BJ (cell line): ENCODE results near the gene STT3B. TPM values are rescaled to one million over a fixed set of nuclear protein-coding genes. Genes with fewer than 3 reads are reported as not detected.

ENCODE experiments used
- CTCF ChIA-PET: fragments of 350-600 bp; formaldehyde crosslinking; extraction: SDS; loops from one replicate; lab custom pipeline; 2021; ENCODE audit warnings: antibody characterized with exemption, inconsistent platforms; lab: Yijun Ruan, JAX
- POLR2A ChIA-PET: fragments of 300-600 bp; sonication (Branson Sonifier 250); formaldehyde crosslinking; extraction: SDS; loops from one replicate; lab custom pipeline; 2021; ENCODE audit warnings: antibody characterized with exemption; lab: Charles Lee
- DNase-seq: peaks from one replicate; pipeline ENCODE4 v3.0.0-alpha.2; 2011; ENCODE audit warnings: low read depth
- H3K27me3 ChIP-seq: 2 replicates; pipeline ENCODE4 v1.6.0; 2011; ENCODE audit warnings: low read length; ENCODE audit not compliant: control insufficient read depth, insufficient read depth
- H3K36me3 ChIP-seq: 2 replicates; pipeline ENCODE4 v1.5.1; 2011; ENCODE audit warnings: low read length; ENCODE audit not compliant: control insufficient read depth, insufficient read depth
- H3K4me3 ChIP-seq: 2 replicates; pipeline ENCODE4 v1.5.1; 2011; ENCODE audit warnings: low read depth, mild to moderate bottlenecking, control low read depth, low read length
- CTCF ChIP-seq: IDR thresholded peaks from 2 replicates; pipeline ENCODE4 v1.5.1; 2011; ENCODE audit warnings: low read depth, mild to moderate bottlenecking, control low read depth, inconsistent platforms, low read length, moderate library complexity; ENCODE audit not compliant: insufficient read depth
- polyA plus RNA-seq: library from polyadenylated mRNA; depleted of rRNA; stranded (reverse); fragments of >200 nt; gene quantifications from 2 replicates; pipeline ENCODE4 v1.2.3, GENCODE V29; 2011

STT3B gene
- polyA plus RNA-seq, 1 experiment, result 39.7 TPM

DNA sequence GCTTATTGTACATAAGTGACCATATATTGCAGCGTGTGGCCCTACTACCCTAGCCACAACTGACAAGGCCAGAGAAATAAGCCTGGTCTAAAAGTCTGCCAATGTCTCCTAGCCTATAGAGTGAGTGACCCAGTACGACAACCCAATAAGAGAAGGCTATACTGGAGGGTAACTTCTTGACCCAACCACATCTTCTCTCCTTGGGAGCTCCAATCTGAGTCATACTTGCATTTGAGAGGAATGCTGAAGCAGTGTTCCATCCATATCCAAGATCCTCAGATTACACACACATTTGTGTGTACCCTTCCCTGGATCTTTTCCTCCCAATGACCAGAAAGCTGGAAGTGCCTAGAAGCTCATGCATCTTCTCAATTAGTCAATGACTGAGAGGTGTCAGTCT lies 11.3 kb upstream of the STT3B start:
- TF ChIP-seq CTCF, result no peak
- ChIA-PET POLR2A (no interaction called here), CTCF (no interaction called here)
- Histone ChIP-seq H3K27me3 (no peaks in the 10 kb centered on the region), H3K4me3 (no peak overlapping the region), H3K36me3 (no peaks in the 10 kb centered on the region)
- DNase-seq, result no peak

- TF ChIP-seq CTCF, result no peak
- POLR2A ChIA-PET, result no interaction called here
These were observed 10.6 kb upstream of the STT3B start for GRCh38 chr3:31522152-31522551.

GRCh38 chr3:31523543-31523942 lies 9.2 kb upstream of the STT3B start:
- DNase-seq, result no peak
- POLR2A ChIA-PET, result no interaction called here
- no peak overlapping the region for H3K4me3 ChIP-seq
- CTCF ChIA-PET, result interaction anchor here (0.8 kb wide), 1 partner anchor 32 kb away, joined by 3 read pairs; no protein-coding TSS in a partner anchor
- no peaks in the 10 kb centered on the region for H3K36me3 ChIP-seq
- no peak for TF ChIP-seq CTCF
- peaks cover under 1% of the 10 kb centered on the region for H3K27me3 ChIP-seq

More at GRCh38 chr3:31522152-31522551, 10.6 kb upstream of the STT3B start:
- no peak for DNase-seq
- no peaks in the 10 kb centered on the region for H3K36me3 ChIP-seq
- H3K27me3 ChIP-seq, result no peaks in the 10 kb centered on the region
- CTCF ChIA-PET, result no interaction called here
- no peak overlapping the region for H3K4me3 ChIP-seq

GRCh38 chr3:31525532-31525931 lies 7.2 kb upstream of the STT3B start:
- ChIA-PET CTCF (no interaction called here), POLR2A (no interaction called here)
- no peak overlapping the region for H3K4me3 ChIP-seq
- peaks cover 4% of the 10 kb centered on the region for H3K27me3 ChIP-seq
- no peak for DNase-seq
- no peaks in the 10 kb centered on the region for H3K36me3 ChIP-seq
- TF ChIP-seq CTCF, result no peak

GRCh38 chr3:31529421-31529820 lies 3.3 kb upstream of the STT3B start:
- TF ChIP-seq CTCF, result no peak
- no peaks in the 10 kb centered on the region for H3K36me3 ChIP-seq
- no peak for DNase-seq
- POLR2A ChIA-PET, result no interaction called here
- no peak overlapping the region for H3K4me3 ChIP-seq
- peaks cover 4% of the 10 kb centered on the region for H3K27me3 ChIP-seq
- CTCF ChIA-PET, result no interaction called here
